ENCODE data around the gene RAMP2.

Gene RAMP2

DNA sequence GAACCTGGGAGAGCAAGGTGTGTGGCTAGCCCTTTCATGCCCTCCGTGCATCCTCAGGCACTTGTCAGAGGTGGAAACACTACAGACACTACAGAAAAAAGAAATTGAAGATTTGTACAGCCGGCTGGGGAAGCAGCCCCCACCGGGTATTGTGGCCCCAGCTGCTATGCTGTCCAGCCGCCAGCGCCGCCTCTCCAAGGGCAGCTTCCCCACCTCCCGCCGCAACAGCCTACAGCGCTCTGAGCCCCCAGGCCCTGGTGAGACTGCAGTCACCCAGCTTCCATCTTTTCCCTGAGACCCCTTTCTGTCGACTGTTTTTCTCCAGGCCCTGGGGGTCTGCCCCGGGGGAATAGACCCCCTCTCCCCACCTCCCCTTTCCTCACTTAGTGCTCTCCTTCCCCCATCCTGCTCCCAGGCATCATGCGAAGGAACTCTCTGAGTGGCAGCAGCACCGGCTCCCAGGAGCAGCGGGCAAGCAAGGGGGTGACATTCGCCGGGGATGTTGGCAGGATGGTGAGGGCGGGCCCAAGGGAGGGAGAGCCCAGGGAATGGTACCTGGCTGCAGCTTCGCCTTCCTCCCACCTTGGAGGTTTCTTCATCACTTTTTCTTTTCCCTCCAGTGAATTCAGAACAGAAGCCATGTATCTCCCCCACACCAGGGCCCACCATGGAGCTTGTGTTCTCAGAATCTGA, 35.2 kb downstream of the RAMP2 start:
- DNase-seq: no peak

DNA sequence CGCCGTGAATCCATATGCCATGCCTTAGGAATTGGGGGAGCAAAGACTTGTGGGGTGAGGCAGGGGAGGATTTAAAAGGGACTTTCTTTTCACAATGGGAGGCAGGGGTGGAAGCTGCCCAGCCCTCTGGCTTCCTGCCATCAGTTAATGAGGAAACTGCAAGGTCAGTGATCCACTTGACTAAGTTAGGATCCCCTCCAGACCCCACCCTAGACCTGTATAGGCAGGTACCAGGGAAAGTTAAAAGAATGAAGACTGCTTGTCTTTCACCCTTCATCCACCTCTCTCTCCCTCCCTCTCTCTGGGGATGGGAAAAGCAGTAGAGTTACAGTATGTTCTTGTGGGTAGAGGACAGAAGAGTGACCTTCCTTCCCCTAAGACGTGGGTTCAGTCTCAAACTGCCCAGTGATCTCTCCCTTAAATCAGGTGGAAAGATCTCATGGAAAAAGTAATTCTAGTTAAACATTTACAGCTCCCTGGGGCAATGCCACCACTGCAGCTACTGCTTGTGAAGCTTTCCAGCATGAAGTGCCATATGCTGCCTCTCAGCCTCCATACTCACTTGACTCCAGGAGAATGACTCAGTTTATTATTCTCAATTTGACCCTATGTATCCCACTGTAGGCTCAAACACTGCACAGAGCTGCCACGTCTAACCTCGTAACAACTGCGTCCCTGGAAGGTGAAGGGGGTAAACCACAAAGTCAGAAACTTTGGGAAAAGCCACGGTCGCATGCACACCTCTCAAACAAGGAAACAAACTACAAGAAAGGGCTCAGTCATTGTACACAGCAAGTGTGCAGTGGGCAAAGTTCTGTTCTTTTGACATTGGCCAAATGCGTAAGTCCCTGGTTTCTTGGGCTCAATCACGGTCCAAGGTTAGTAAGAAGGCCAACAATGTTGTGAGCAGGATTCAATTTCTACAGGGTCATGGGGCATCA, 36.3 kb downstream of the RAMP2 start:
- DNase-seq: no peak

GRCh38 chr17:42798011-42798382, 37.0 kb downstream of the RAMP2 start:
- no peak for DNase-seq

DNA sequence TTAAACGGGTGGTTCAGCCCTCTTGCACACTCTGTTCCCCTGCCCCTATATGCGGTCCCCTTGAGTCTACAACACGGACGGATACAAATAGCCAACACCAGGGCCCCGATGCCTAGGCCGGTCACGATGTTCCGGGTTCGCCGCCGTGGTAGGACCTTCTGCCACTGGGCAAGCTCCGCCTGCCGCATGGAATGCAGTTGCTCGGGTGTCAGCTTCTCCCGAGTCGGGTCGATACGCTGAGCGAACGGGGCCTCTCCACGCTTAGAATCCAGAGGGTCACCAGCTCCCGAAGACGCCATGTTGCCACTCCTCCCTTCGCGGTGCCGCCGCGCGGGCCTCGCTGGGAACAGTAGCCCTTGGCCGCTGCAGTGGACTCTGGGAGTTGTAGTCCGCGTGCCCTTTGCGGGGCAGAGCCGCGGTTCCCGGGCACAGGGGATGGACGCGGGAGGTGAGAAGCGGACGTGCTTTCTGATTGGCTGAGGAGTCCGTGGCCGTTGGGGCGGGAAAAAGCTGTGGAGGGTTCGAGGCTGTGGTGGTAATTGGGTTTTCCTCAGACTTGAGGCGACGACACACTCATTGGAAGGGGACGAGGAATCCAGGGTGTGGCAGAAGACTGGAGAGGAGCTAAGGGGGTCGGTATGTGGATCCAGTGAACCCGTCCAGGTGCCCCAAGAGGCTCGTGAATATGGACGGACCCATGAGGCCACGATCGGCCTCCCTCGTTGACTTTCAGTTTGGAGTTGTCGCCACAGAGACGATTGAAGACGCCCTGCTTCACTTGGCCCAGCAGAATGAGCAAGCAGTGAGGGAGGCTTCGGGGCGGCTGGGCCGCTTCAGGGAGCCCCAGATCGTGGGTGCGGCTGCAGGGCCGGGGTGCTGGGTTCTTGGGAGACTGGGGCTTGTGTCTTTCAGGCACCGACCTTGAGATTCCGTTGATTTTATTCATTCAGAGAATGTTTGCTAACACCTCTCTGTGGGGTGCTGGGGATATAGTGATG, 37.7 kb downstream of the RAMP2 start, which contains the start of the genes CNTD1 and COA3:
Gene CNTD1 (plus strand): TSS at position 479 of the 998 bp plus-strand sequence. CDS start 207 bp downstream, at position 686.
Gene COA3 (minus strand): TSS at position 322 of the 998 bp plus-strand sequence. CDS start 23 bp downstream, at position 299.
- peak; percentile 77 for DNase-seq

DNA sequence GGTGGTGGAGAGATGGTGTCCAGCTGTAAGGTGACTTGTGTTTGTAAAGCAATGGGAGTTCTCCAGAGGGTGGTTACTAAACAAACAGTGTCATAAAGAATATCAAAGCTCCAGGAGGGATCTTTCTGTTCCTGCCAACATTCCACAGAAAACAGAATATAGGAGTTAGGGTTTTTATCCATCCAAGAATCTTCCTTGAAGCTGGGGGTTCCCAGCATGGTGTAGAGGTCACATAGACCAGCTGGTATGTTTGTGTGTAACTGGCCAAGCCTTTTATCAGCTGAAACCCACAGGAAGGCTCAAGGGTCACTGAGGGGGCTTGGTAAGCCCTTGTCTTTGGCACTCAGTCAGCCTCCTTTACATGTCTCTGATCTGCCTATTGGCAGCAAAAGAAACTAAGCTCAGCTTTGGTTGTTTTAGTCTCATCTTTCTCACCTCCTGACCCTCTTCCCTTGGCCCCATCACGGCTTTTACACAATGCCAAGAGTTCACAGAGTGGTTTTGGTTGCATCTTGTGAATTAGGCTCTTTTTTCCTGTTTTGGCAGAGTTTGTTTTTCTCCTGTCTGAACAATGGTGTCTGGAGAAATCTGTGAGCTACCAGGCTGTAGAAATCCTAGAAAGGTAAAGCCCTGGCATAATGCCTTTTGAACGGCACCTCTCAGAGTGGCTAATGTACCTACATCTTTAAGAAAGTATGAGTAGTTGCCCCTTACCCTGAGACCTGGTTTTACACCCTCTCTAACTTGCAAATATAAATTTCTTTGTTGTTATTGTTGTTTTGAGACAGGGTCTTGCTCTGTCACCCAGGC, 42.3 kb downstream of the RAMP2 start:
- no peak for DNase-seq

GRCh38 chr17:42804918-42805367, 43.9 kb downstream of the RAMP2 start:
- DNase-seq: no peak

- DNase-seq: no peak
Observed at GRCh38 chr17:42806249-42806648, 45.2 kb downstream of the RAMP2 start.

DNA sequence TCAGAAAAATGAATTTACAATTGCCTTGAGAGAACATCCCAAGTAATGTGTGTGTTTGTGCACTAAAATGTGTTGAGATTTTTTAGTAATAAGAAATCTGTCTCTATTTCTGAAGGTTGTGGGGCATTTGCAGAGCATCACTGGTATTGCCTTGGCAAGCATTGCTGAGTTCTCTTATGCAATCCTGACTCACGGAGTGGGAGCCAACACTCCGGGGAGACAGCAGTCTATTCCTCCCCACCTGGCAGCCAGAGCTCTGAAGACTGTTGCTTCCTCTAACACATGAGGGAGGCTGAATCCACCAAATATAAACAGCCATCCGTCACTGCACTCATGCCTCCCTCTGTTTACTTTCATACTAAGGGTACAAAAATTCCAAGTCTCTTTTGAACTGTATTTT, 48.2 kb downstream of the RAMP2 start:
- no peak for DNase-seq

Measured in NCI-H1092 (cell line).